Endothelial cell of umbilical vein (primary cell): ENCODE data around the gene RAB10. TPM values are rescaled to one million over a fixed set of nuclear protein-coding genes. Genes with fewer than 3 reads are reported as not detected.

ENCODE experiments used
- BruUV-seq: library from RNA; stranded (reverse); fragments of 400-500 nt; replicated peaks from 2 replicates; lab custom pipeline; 2021; lab: Mats Ljungman, UMichigan
- CTCF ChIA-PET: fragments of 300-600, 350-600 bp; sonication (Branson Sonifier 250); formaldehyde crosslinking; loops from one replicate; lab custom pipeline; 2021; ENCODE audit warnings: antibody characterized with exemption, inconsistent platforms; lab: Charles Lee
- POLR2A ChIA-PET: fragments of 300-600, 350-600 bp; sonication (Branson Sonifier 250); formaldehyde crosslinking; loops from one replicate; lab custom pipeline; 2021; ENCODE audit warnings: antibody characterized with exemption, inconsistent platforms; lab: Charles Lee
- DNase-seq: peaks from one replicate; pipeline ENCODE4 v3.0.0-alpha.2; 2011; ENCODE audit warnings: low read depth, low spot score
- FAIRE-seq: peaks from 2 replicates; lab custom pipeline; 2011; peaks lifted over from hg19 to GRCh38; lab: Jason Lieb, UNC
- H2AFZ ChIP-seq: 2 replicates; pipeline ENCODE4 v1.6.0; 2012; ENCODE audit warnings: low read depth, low read length, control low read depth, inconsistent platforms
- H3K27ac ChIP-seq: 2 replicates; pipeline ENCODE4 v1.5.1; 2011; ENCODE audit warnings: low read depth, mild to moderate bottlenecking, control low read depth, low read length, moderate library complexity; ENCODE audit not compliant: insufficient read depth
- H3K27me3 ChIP-seq, 2 experiments: 2 replicates each; pipeline versions ENCODE4 v1.6.0 to v1.6.1; 2011; ENCODE audit warnings: low read length in 2 of 2, mixed read lengths in 1 of 2; ENCODE audit not compliant: control insufficient read depth in 2 of 2, insufficient read depth in 2 of 2
- H3K36me3 ChIP-seq, 2 experiments: 2 replicates in 1 of 2; 3 replicates in 1 of 2; pipeline ENCODE4 v1.5.1; 2011; ENCODE audit warnings: low read length in 2 of 2, mild to moderate bottlenecking in 1 of 2, moderate library complexity in 1 of 2; ENCODE audit not compliant: control insufficient read depth in 2 of 2, insufficient read depth in 2 of 2; ENCODE audit errors: extremely low read depth in 1 of 2
- H3K4me1 ChIP-seq: 3 replicates; pipeline ENCODE4 v1.5.1; 2011; ENCODE audit warnings: mild to moderate bottlenecking, low read length; ENCODE audit not compliant: control insufficient read depth, insufficient read depth; ENCODE audit errors: extremely low read depth
- H3K4me2 ChIP-seq: 2 replicates; pipeline ENCODE4 v1.6.1; 2011; ENCODE audit warnings: low read length, control low read depth, mixed read lengths; ENCODE audit not compliant: insufficient read depth
- H3K4me3 ChIP-seq, 3 experiments: fragments of 200-600 bp in 1 of 3; sonication (generic), shearing (Covaris generic) in 1 of 3; replicated peaks in 1 of 3; 2 replicates each; pipeline ENCODE4 v1.5.1; 2011 to 2016; ENCODE audit warnings: control low read depth in 3 of 3, low read length in 3 of 3, mild to moderate bottlenecking in 2 of 3, inconsistent platforms in 1 of 3, low read depth in 1 of 3, moderate library complexity in 1 of 3; ENCODE audit not compliant: insufficient read depth in 1 of 3
- H3K79me2 ChIP-seq: 2 replicates; pipeline ENCODE4 v1.6.0; 2012; ENCODE audit warnings: low read length, inconsistent platforms; ENCODE audit not compliant: control insufficient read depth, insufficient read depth
- H3K9ac ChIP-seq: replicated peaks from 2 replicates; pipeline ENCODE3; 2011; ENCODE audit warnings: low read length, control low read depth; ENCODE audit not compliant: insufficient read depth; ENCODE audit errors: extremely low read depth
- H3K9me1 ChIP-seq: replicated peaks from 3 replicates; pipeline ENCODE4 v1.6.0; 2011; ENCODE audit warnings: mild to moderate bottlenecking, low read length; ENCODE audit not compliant: control insufficient read depth, insufficient read depth; ENCODE audit errors: extremely low read depth
- H3K9me3 ChIP-seq: replicated peaks from 2 replicates; pipeline ENCODE4 v1.5.1; 2012; ENCODE audit warnings: low read length, inconsistent platforms; ENCODE audit not compliant: control insufficient read depth, insufficient read depth
- H4K20me1 ChIP-seq: replicated peaks from 2 replicates; pipeline ENCODE3; 2011; ENCODE audit warnings: mild to moderate bottlenecking, low read length; ENCODE audit not compliant: control insufficient read depth, insufficient read depth; ENCODE audit errors: extremely low read depth
- CTCF ChIP-seq, 2 donors: IDR thresholded peaks; 1 replicate in 1 of 2; 2 replicates in 1 of 2; pipeline ENCODE4 v1.5.1; 2011; ENCODE audit warnings: low read length in 2 of 2, mild to moderate bottlenecking in 2 of 2, moderate library complexity in 2 of 2, control low read depth in 1 of 2, inconsistent platforms in 1 of 2, low read depth in 1 of 2; ENCODE audit not compliant: insufficient read depth in 1 of 2; ENCODE audit errors: extremely low read depth in 1 of 2
- EZH2 ChIP-seq: IDR thresholded peaks from 2 replicates; pipeline ENCODE4 v1.6.1; 2012; ENCODE audit warnings: borderline replicate concordance, low read depth, mild to moderate bottlenecking, moderate library complexity, low read length, inconsistent platforms; ENCODE audit not compliant: severe bottlenecking
- FOS ChIP-seq: IDR thresholded peaks from 2 replicates; pipeline ENCODE4 v1.6.1; 2011; ENCODE audit warnings: mild to moderate bottlenecking, low read length, moderate library complexity, borderline replicate concordance; ENCODE audit not compliant: insufficient read depth
- GATA2 ChIP-seq: IDR thresholded peaks from 2 replicates; pipeline ENCODE4 v1.7.0; 2011; ENCODE audit warnings: low read depth, mild to moderate bottlenecking, moderate library complexity, mixed read lengths, low read length; ENCODE audit not compliant: insufficient read length, insufficient read depth
- JUN ChIP-seq: IDR thresholded peaks from 2 replicates; pipeline ENCODE4 v1.6.1; 2011; ENCODE audit warnings: borderline replicate concordance, low read depth; ENCODE audit not compliant: insufficient read length, insufficient read depth
- MAX ChIP-seq: IDR thresholded peaks from 2 replicates; pipeline ENCODE4 v1.6.1; 2011; ENCODE audit not compliant: insufficient read depth, insufficient read length
- MYC ChIP-seq: IDR thresholded peaks from one replicate; pipeline ENCODE4 v1.6.1; 2011; ENCODE audit warnings: mild to moderate bottlenecking, low read depth, low read length
- POLR2A ChIP-seq: IDR thresholded peaks from 2 replicates; pipeline ENCODE4 v1.6.1; 2012; ENCODE audit warnings: low read depth, mild to moderate bottlenecking, control low read depth, low read length
- POLR2AphosphoS5 ChIP-seq: IDR thresholded peaks from 2 replicates; pipeline ENCODE4 v1.6.1; 2012; ENCODE audit warnings: low read depth, mild to moderate bottlenecking, control low read depth, low read length, moderate library complexity; ENCODE audit not compliant: insufficient read depth
- dilution Hi-C: fragments of 300-500 bp; cut with MboI; formaldehyde crosslinking; loops from one replicate; pipeline ENCODE4 v1.15.0; 2019; ENCODE audit warnings: low sequenced_read_pairs; ENCODE audit not compliant: extremely low pct_ligation_motif_present
- intact Hi-C: fragments of 100-400 bp; cut with micrococcal nuclease; formaldehyde crosslinking; loops from one replicate; pipeline ENCODE4 v1.10.0; 2022
- polyA plus RNA-seq, 4 experiments: library from polyadenylated mRNA; depleted of rRNA in 3 of 4; stranded (reverse) in 3 of 4; unstranded in 1 of 4; fragments of >200 nt; gene quantifications; 2 replicates each; pipeline versions ENCODE4 v1.2.1 to v1.2.3, GENCODE V29; 2011 to 2012; ENCODE audit warnings: missing spikeins in 1 of 4
- total RNA-seq: library from RNA; stranded (reverse); gene quantifications from 2 replicates; pipeline ENCODE4 v1.2.3, GENCODE V29; 2021

RAB10 gene
- total and polyA plus RNA-seq, 2 donors (not counting 3 experiments of a cell fraction or from before 2014, with no cell fraction given), result 45.1 to 104 TPM

- H3K27ac ChIP-seq, result no peak overlapping the region
- DNase-seq (no peak), FAIRE-seq (no peak)
- H3K4me1 ChIP-seq, result peaks cover 21% of the 10 kb centered on the region
- no peaks in the 10 kb centered on the region for H3K27me3 ChIP-seq
- no peak overlapping the region for H3K4me2 ChIP-seq
- dilution Hi-C loops, result no loop called here
- no peak for TF ChIP-seq FOS
- no peak for TF ChIP-seq POLR2AphosphoS5
- TF ChIP-seq MYC, result no peak
- no peak for TF ChIP-seq EZH2
- TF ChIP-seq CTCF (IDR thresholded peaks at IDR 0.05; ENCODE audit: extremely low read depth in 1 of 2, insufficient read depth in 1 of 2, low read depth in 1 of 2, low read length in 2 of 2), result no peak
- no peak for TF ChIP-seq MAX
- no peak for TF ChIP-seq POLR2A
- no peak for TF ChIP-seq GATA2
- no peak for TF ChIP-seq JUN
- no peak overlapping the region for H3K9ac ChIP-seq
- no peak overlapping the region for H3K4me3 ChIP-seq
- no peaks in the 10 kb centered on the region for H3K36me3 ChIP-seq
- no peak overlapping the region for H2AFZ ChIP-seq
- ChIA-PET CTCF (interaction anchor here (0.9 kb wide), 1 partner anchor 10 kb away, joined by 4 read pairs; no protein-coding TSS in a partner anchor), POLR2A (interaction anchor here (0.7 kb wide), 1 partner anchor 26 kb away, joined by 4 read pairs; no protein-coding TSS in a partner anchor)
- no peaks in the 10 kb centered on the region for H4K20me1 ChIP-seq
- no peaks in the 10 kb centered on the region for H3K9me1 ChIP-seq
- no peaks in the 10 kb centered on the region for H3K9me3 ChIP-seq
- no peaks in the 10 kb centered on the region for H3K79me2 ChIP-seq
- BruUV-seq, result no TSS peak
- intact Hi-C loops, result no loop called here
Observed at GRCh38 chr2:26008095-26008494, 25.8 kb upstream of the RAB10 start.
